ENCODE results near the gene RYR3. TPM values are rescaled to one million over a fixed set of nuclear protein-coding genes. Genes with fewer than 3 reads are reported as not detected.
"Not testable (repeated sequence)": the region's sequence is repeated elsewhere in the genome, so short reads cannot be mapped to it uniquely, and the experiment has no call there.

Gene RYR3
- total and polyA plus RNA-seq, 2 donors: 1.4 to 10.4 TPM

DNA sequence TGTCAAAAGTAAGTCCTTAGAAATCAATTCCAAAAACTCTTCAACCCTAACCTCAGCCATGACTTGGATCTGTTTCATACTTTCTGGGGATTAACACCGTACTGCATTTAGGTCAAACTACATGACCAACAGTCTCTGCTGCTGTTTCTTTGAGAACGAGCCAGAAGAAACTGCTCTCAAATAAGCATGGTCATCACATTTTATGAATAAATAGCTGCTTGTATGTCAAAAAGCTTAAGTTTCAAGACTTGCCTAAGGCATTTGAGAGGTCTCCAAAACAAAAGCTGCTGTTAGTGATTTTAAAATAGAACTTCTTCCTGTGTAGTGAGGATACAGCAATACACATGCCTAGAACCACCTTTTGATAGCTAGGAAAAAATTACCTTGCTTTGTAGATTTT is 491.2 kb downstream of the RYR3 start:
- no peak for DNase-seq (ENCODE audit: low read depth in 6 of 9, low spot score in 9 of 9)
- Histone ChIP-seq H3K4me1 (ENCODE audit: control insufficient read depth in 2 of 2, insufficient read depth in 2 of 2, low read length in 2 of 2) (no peaks in the 10 kb centered on the region), H3K27ac (ENCODE audit: low read depth in 1 of 2, low read length in 1 of 2) (no peak overlapping the region), H3K27me3 (ENCODE audit: control insufficient read depth in 2 of 2, insufficient read depth in 1 of 2, low read length in 1 of 2) (no peaks in the 10 kb centered on the region), H3K9me3 (ENCODE audit: control insufficient read depth in 2 of 2, insufficient read depth in 1 of 2, low read length in 1 of 2) (no peaks in the 10 kb centered on the region), H3K36me3 (ENCODE audit: control insufficient read depth in 2 of 2, insufficient read depth in 2 of 2, low read length in 1 of 2) (no peaks in the 10 kb centered on the region), H3K4me3 (ENCODE audit: low read length in 2 of 2) (no peak overlapping the region)
- WGBS: 74% methylated on average over 2 of the region's 2 CpGs

- DNase-seq (ENCODE audit: low read depth in 6 of 9, low spot score in 9 of 9): no peak
- no peaks in the 10 kb centered on the region for H3K4me1 ChIP-seq (ENCODE audit: control insufficient read depth in 2 of 2, insufficient read depth in 2 of 2, low read length in 2 of 2)
- no peaks in the 10 kb centered on the region for H3K27me3 ChIP-seq (ENCODE audit: control insufficient read depth in 2 of 2, insufficient read depth in 1 of 2, low read length in 1 of 2)
- no peak overlapping the region for H3K27ac ChIP-seq (ENCODE audit: low read depth in 1 of 2, low read length in 1 of 2)
- 84% methylated on average over 5 of the region's 5 CpGs for WGBS
- H3K36me3 ChIP-seq (ENCODE audit: control insufficient read depth in 2 of 2, insufficient read depth in 2 of 2, low read length in 1 of 2): no peaks in the 10 kb centered on the region
- no peaks in the 10 kb centered on the region for H3K9me3 ChIP-seq (ENCODE audit: control insufficient read depth in 2 of 2, insufficient read depth in 1 of 2, low read length in 1 of 2)
- no peak overlapping the region for H3K4me3 ChIP-seq (ENCODE audit: low read length in 2 of 2)
These were observed 496.9 kb downstream of the RYR3 start for GRCh38 chr15:33807665-33808064.

DNA sequence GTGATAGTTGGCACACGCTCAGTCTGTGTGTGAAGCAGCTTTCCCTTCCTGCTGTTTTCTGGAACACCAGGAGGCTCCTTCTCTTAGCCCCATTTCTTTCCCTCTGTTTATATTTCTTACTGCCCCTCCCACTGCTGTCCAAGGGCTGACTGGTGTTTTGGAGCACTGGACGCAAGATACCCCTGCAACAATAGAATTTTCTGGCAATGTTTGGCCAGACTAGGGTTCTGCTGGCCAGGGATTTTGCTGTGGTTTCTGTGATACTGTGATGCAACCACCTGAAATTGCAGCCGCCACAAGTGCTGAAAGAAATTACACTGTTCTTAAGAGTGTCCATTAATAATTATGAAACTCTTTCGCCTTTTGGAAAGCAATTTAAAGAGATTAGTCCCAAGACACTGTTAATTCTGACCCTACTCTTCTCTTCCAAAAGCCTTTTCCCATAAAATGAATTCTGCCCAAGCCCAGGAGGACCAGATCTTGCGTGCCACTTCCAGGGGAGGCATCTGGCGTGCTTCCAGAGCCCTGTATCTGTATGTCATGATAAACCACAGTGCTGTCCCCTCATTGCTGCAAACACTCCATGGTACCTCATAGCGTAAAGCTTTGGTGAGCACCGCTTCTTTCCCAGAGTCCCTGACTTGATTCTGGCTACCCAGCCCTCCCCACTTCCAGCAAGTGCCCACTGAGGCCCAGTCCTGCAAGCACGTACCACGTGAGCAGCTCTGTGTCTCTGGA is 498.1 kb downstream of the RYR3 start:
- H3K36me3 ChIP-seq (ENCODE audit: control insufficient read depth in 2 of 2, insufficient read depth in 2 of 2, low read length in 1 of 2): no peaks in the 10 kb centered on the region
- H3K27me3 ChIP-seq (ENCODE audit: control insufficient read depth in 2 of 2, insufficient read depth in 1 of 2, low read length in 1 of 2): no peaks in the 10 kb centered on the region
- no peaks in the 10 kb centered on the region for H3K4me1 ChIP-seq (ENCODE audit: control insufficient read depth in 2 of 2, insufficient read depth in 2 of 2, low read length in 2 of 2)
- H3K27ac ChIP-seq (ENCODE audit: low read depth in 1 of 2, low read length in 1 of 2): no peak overlapping the region
- no peak overlapping the region for H3K4me3 ChIP-seq (ENCODE audit: low read length in 2 of 2)
- H3K9me3 ChIP-seq (ENCODE audit: control insufficient read depth in 2 of 2, insufficient read depth in 1 of 2, low read length in 1 of 2): no peaks in the 10 kb centered on the region
- no peak for DNase-seq (ENCODE audit: low read depth in 6 of 9, low spot score in 9 of 9)
- 87% methylated on average over 10 of the region's 10 CpGs for WGBS

- Histone ChIP-seq H3K9me3 (ENCODE audit: control insufficient read depth in 2 of 2, insufficient read depth in 1 of 2, low read length in 1 of 2) (no peaks in the 10 kb centered on the region), H3K27me3 (ENCODE audit: control insufficient read depth in 2 of 2, insufficient read depth in 1 of 2, low read length in 1 of 2) (no peaks in the 10 kb centered on the region), H3K4me3 (ENCODE audit: low read length in 2 of 2) (no peak overlapping the region), H3K27ac (ENCODE audit: low read depth in 1 of 2, low read length in 1 of 2) (no peak overlapping the region), H3K36me3 (ENCODE audit: control insufficient read depth in 2 of 2, insufficient read depth in 2 of 2, low read length in 1 of 2) (no peaks in the 10 kb centered on the region), H3K4me1 (ENCODE audit: control insufficient read depth in 2 of 2, insufficient read depth in 2 of 2, low read length in 2 of 2) (no peaks in the 10 kb centered on the region)
- no peak for DNase-seq (ENCODE audit: low read depth in 6 of 9, low spot score in 9 of 9)
- 97% methylated on average over 10 of the region's 10 CpGs for WGBS
These were observed 499.4 kb downstream of the RYR3 start for GRCh38 chr15:33810073-33810595.

- Histone ChIP-seq H3K36me3 (ENCODE audit: control insufficient read depth in 2 of 2, insufficient read depth in 2 of 2, low read length in 1 of 2) (no peaks in the 10 kb centered on the region), H3K4me3 (ENCODE audit: low read length in 2 of 2) (no peak overlapping the region), H3K4me1 (ENCODE audit: control insufficient read depth in 2 of 2, insufficient read depth in 2 of 2, low read length in 2 of 2) (no peaks in the 10 kb centered on the region), H3K27me3 (ENCODE audit: control insufficient read depth in 2 of 2, insufficient read depth in 1 of 2, low read length in 1 of 2) (no peaks in the 10 kb centered on the region), H3K27ac (ENCODE audit: low read depth in 1 of 2, low read length in 1 of 2) (no peak overlapping the region), H3K9me3 (ENCODE audit: control insufficient read depth in 2 of 2, insufficient read depth in 1 of 2, low read length in 1 of 2) (no peaks in the 10 kb centered on the region)
- WGBS: 81% methylated on average over 6 of the region's 6 CpGs
- DNase-seq (ENCODE audit: low read depth in 6 of 9, low spot score in 9 of 9): no peak
These were observed 500.0 kb downstream of the RYR3 start for GRCh38 chr15:33810806-33811205.

DNA sequence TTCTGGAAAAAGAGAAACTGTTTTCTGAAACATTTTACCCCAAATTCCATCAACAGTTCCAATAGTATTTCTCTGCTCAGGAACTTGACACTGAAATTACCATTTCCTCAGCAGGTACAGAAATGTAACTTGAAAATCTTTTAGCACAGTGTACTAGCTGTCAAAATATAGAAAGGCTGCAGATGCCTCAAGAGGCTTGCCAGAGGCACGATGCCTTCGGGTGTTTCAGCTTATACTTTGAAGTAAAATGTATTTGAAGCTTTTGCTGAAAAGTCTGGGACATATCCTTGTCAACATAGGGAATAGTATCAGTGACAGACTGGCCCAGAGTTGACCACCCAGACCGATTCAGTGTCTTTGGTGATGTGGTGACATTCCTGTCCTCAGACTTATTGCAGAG is 503.1 kb downstream of the RYR3 start:
- Histone ChIP-seq H3K27me3 (ENCODE audit: control insufficient read depth in 2 of 2, insufficient read depth in 1 of 2, low read length in 1 of 2) (no peaks in the 10 kb centered on the region), H3K4me1 (ENCODE audit: control insufficient read depth in 2 of 2, insufficient read depth in 2 of 2, low read length in 2 of 2) (no peaks in the 10 kb centered on the region), H3K4me3 (ENCODE audit: low read length in 2 of 2) (no peak overlapping the region), H3K9me3 (ENCODE audit: control insufficient read depth in 2 of 2, insufficient read depth in 1 of 2, low read length in 1 of 2) (no peaks in the 10 kb centered on the region), H3K36me3 (ENCODE audit: control insufficient read depth in 2 of 2, insufficient read depth in 2 of 2, low read length in 1 of 2) (no peaks in the 10 kb centered on the region), H3K27ac (ENCODE audit: low read depth in 1 of 2, low read length in 1 of 2) (no peak overlapping the region)
- DNase-seq (ENCODE audit: low read depth in 6 of 9, low spot score in 9 of 9): no peak
- 87% methylated on average over 3 of the region's 3 CpGs for WGBS

DNA sequence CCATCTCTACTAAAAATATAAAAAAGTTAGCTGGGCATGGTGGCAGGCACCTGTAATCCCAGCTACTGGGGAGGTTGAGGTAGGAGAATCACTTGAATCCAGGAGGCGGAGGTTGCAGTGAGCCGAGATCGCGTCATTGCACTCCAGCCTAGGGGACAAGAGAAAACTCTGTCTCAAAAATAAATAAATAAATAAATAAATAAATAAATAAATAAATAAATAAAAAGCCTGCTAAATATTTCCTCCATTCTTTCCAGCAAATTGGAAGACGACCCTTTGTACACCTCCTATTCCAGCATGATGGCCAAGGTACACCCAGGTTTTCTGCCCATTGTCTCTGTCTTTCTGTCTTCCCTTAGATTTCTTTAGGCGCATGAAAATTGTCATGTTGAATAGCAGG is 508.7 kb downstream of the RYR3 start:
- not testable (repeated sequence) for H3K27ac ChIP-seq (ENCODE audit: low read depth in 1 of 2, low read length in 1 of 2); H3K4me1 ChIP-seq (ENCODE audit: control insufficient read depth in 2 of 2, insufficient read depth in 2 of 2, low read length in 2 of 2); H3K9me3 ChIP-seq (ENCODE audit: control insufficient read depth in 2 of 2, insufficient read depth in 1 of 2, low read length in 1 of 2); H3K4me3 ChIP-seq (ENCODE audit: low read length in 2 of 2); H3K36me3 ChIP-seq (ENCODE audit: control insufficient read depth in 2 of 2, insufficient read depth in 2 of 2, low read length in 1 of 2); H3K27me3 ChIP-seq (ENCODE audit: control insufficient read depth in 2 of 2, insufficient read depth in 1 of 2, low read length in 1 of 2); DNase-seq (ENCODE audit: low read depth in 6 of 9, low spot score in 9 of 9)
- WGBS: 99% methylated on average over 6 of the region's 6 CpGs

DNA sequence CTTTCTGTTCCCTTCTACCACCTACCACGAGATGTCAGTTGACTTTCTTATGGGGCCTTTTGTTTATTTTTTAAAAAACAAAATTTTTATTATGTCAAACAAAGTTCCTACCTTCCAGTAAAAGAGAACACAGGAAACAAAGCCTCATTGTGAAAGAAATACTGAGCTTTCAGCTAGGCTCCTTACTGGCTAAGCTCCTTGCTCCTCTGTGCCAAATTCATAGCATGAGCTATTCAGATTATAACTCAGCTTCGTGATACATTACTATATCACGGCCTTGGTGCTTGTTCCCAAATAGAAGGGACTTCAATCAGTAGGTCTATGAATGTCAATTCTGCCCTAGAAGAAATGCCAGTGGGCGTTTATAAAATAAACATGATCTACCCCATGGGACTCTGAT is 511.7 kb downstream of the RYR3 start:
- no peak overlapping the region for H3K4me3 ChIP-seq (ENCODE audit: low read length in 2 of 2)
- WGBS: 91% methylated on average over 4 of the region's 4 CpGs

DNA sequence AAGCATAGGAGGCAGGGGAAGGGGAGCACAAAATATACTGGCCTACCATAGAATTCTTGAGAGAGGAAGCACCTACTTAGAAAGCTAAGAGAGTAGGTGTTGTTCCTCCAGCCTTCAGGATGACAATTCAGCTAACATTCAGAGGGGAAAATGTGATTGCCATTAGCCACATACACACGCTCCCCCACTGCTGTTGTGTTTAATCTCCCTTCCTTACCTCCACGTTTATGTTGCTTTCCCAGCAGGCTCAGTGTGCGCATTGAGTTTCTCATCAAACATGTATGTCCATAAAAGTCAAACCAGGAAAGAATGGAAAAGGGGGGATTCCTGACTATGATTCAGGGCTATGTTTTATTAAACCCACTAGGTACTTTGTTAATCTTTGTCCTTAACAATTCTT is 512.4 kb downstream of the RYR3 start:
- WGBS: 91% methylated on average over 3 of the region's 3 CpGs
- Histone ChIP-seq H3K27ac (ENCODE audit: low read depth in 1 of 2, low read length in 1 of 2) (no peak overlapping the region), H3K27me3 (ENCODE audit: control insufficient read depth in 2 of 2, insufficient read depth in 1 of 2, low read length in 1 of 2) (no peaks in the 10 kb centered on the region), H3K4me1 (ENCODE audit: control insufficient read depth in 2 of 2, insufficient read depth in 2 of 2, low read length in 2 of 2) (no peaks in the 10 kb centered on the region), H3K9me3 (ENCODE audit: control insufficient read depth in 2 of 2, insufficient read depth in 1 of 2, low read length in 1 of 2) (no peaks in the 10 kb centered on the region), H3K36me3 (ENCODE audit: control insufficient read depth in 2 of 2, insufficient read depth in 2 of 2, low read length in 1 of 2) (no peaks in the 10 kb centered on the region), H3K4me3 (ENCODE audit: low read length in 2 of 2) (no peak overlapping the region)
- no peak for DNase-seq (ENCODE audit: low read depth in 6 of 9, low spot score in 9 of 9)

More for the DNA sequence above, 511.7 kb downstream of the RYR3 start:
- Histone ChIP-seq H3K27ac (ENCODE audit: low read depth in 1 of 2, low read length in 1 of 2) (no peak overlapping the region), H3K4me1 (ENCODE audit: control insufficient read depth in 2 of 2, insufficient read depth in 2 of 2, low read length in 2 of 2) (no peaks in the 10 kb centered on the region), H3K9me3 (ENCODE audit: control insufficient read depth in 2 of 2, insufficient read depth in 1 of 2, low read length in 1 of 2) (no peaks in the 10 kb centered on the region), H3K27me3 (ENCODE audit: control insufficient read depth in 2 of 2, insufficient read depth in 1 of 2, low read length in 1 of 2) (no peaks in the 10 kb centered on the region), H3K36me3 (ENCODE audit: control insufficient read depth in 2 of 2, insufficient read depth in 2 of 2, low read length in 1 of 2) (no peaks in the 10 kb centered on the region)
- no peak for DNase-seq (ENCODE audit: low read depth in 6 of 9, low spot score in 9 of 9)
